Mucosa of stomach (tissue), 1 donor: ENCODE measurements around the gene CAMKK2.
"Not testable (repeated sequence)": the region's sequence is repeated elsewhere in the genome, so short reads cannot be mapped to it uniquely, and the experiment has no call there.

Source experiments
- H3K27me3 ChIP-seq: one replicate; pipeline ENCODE4 v1.7.0; 2013; ENCODE audit warnings: mild to moderate bottlenecking, low read length; ENCODE audit not compliant: control insufficient read depth, insufficient read depth
- H3K36me3 ChIP-seq: one replicate; pipeline ENCODE4 v1.7.0; 2013; ENCODE audit warnings: low read length; ENCODE audit not compliant: control insufficient read depth, insufficient read depth
- H3K4me1 ChIP-seq: one replicate; pipeline ENCODE4 v1.7.0; 2013; ENCODE audit warnings: mild to moderate bottlenecking, low read length; ENCODE audit not compliant: control insufficient read depth, insufficient read depth
- H3K4me3 ChIP-seq: one replicate; pipeline ENCODE4 v1.7.0; 2013; ENCODE audit warnings: low read length
- H3K9ac ChIP-seq: one replicate; pipeline ENCODE4 v1.7.0; 2013; ENCODE audit warnings: mild to moderate bottlenecking, low read length, moderate library complexity
- H3K9me3 ChIP-seq: one replicate; pipeline ENCODE4 v1.7.0; 2013; ENCODE audit warnings: mild to moderate bottlenecking, low read length, moderate library complexity; ENCODE audit not compliant: control insufficient read depth
- donor health status: Pancreatic carcinoma.

Gene CAMKK2

GRCh38 chr12:121274036-121274763, 22.3 kb downstream of the CAMKK2 start:
- H3K4me1 ChIP-seq, result no peaks in the 10 kb centered on the region
- H3K27me3 ChIP-seq, result no peaks in the 10 kb centered on the region
- H3K4me3 ChIP-seq, result no peak overlapping the region
- no peaks in the 10 kb centered on the region for H3K36me3 ChIP-seq
- H3K9ac ChIP-seq, result no peak overlapping the region
- H3K9me3 ChIP-seq, result no peaks in the 10 kb centered on the region

- H3K4me3 ChIP-seq, result no peak overlapping the region
- no peak overlapping the region for H3K9ac ChIP-seq
- H3K4me1 ChIP-seq, result no peaks in the 10 kb centered on the region
- H3K36me3 ChIP-seq, result no peaks in the 10 kb centered on the region
- no peaks in the 10 kb centered on the region for H3K27me3 ChIP-seq
- no peaks in the 10 kb centered on the region for H3K9me3 ChIP-seq
Observed at GRCh38 chr12:121273364-121273896, 23.1 kb downstream of the CAMKK2 start.

- no peaks in the 10 kb centered on the region for H3K27me3 ChIP-seq
- peaks cover 9% of the 10 kb centered on the region for H3K36me3 ChIP-seq
- no peaks in the 10 kb centered on the region for H3K9me3 ChIP-seq
- no peak overlapping the region for H3K4me3 ChIP-seq
- H3K4me1 ChIP-seq, result no peaks in the 10 kb centered on the region
- H3K9ac ChIP-seq, result no peak overlapping the region
Observed at GRCh38 chr12:121267822-121268221, 28.7 kb downstream of the CAMKK2 start.

GRCh38 chr12:121264951-121265515, 31.5 kb downstream of the CAMKK2 start:
- no peaks in the 10 kb centered on the region for H3K27me3 ChIP-seq
- H3K36me3 ChIP-seq, result peaks cover 16% of the 10 kb centered on the region
- H3K9ac ChIP-seq, result no peak overlapping the region
- no peak overlapping the region for H3K4me3 ChIP-seq
- no peaks in the 10 kb centered on the region for H3K4me1 ChIP-seq
- no peaks in the 10 kb centered on the region for H3K9me3 ChIP-seq

GRCh38 chr12:121264135-121264534, 32.4 kb downstream of the CAMKK2 start:
- H3K9me3 ChIP-seq, result no peaks in the 10 kb centered on the region
- no peaks in the 10 kb centered on the region for H3K4me1 ChIP-seq
- H3K36me3 ChIP-seq, result peaks cover 16% of the 10 kb centered on the region
- H3K4me3 ChIP-seq, result no peak overlapping the region
- no peak overlapping the region for H3K9ac ChIP-seq
- no peaks in the 10 kb centered on the region for H3K27me3 ChIP-seq

GRCh38 chr12:121263206-121263935, 33.1 kb downstream of the CAMKK2 start:
- Histone ChIP-seq H3K9me3 (no peaks in the 10 kb centered on the region), H3K27me3 (no peaks in the 10 kb centered on the region), H3K36me3 (peaks cover 16% of the 10 kb centered on the region)

GRCh38 chr12:121261398-121261797, 35.1 kb downstream of the CAMKK2 start:
- no peaks in the 10 kb centered on the region for H3K9me3 ChIP-seq
- H3K4me3 ChIP-seq, result no peak overlapping the region
- H3K27me3 ChIP-seq, result no peaks in the 10 kb centered on the region
- H3K36me3 ChIP-seq, result peaks cover 16% of the 10 kb centered on the region
- H3K9ac ChIP-seq, result no peak overlapping the region
- H3K4me1 ChIP-seq, result no peaks in the 10 kb centered on the region

More at GRCh38 chr12:121263206-121263935, 33.1 kb downstream of the CAMKK2 start:
- Histone ChIP-seq H3K4me1 (no peaks in the 10 kb centered on the region), H3K4me3 (no peak overlapping the region), H3K9ac (no peak overlapping the region)

- no peak overlapping the region for H3K9ac ChIP-seq
- no peaks in the 10 kb centered on the region for H3K27me3 ChIP-seq
- H3K4me3 ChIP-seq, result no peak overlapping the region
- peaks cover 16% of the 10 kb centered on the region for H3K36me3 ChIP-seq
- no peaks in the 10 kb centered on the region for H3K4me1 ChIP-seq
- no peaks in the 10 kb centered on the region for H3K9me3 ChIP-seq
Observed at GRCh38 chr12:121260091-121260490, 36.4 kb downstream of the CAMKK2 start.

GRCh38 chr12:121259074-121259473, 37.4 kb downstream of the CAMKK2 start:
- H3K9me3 ChIP-seq, result no peaks in the 10 kb centered on the region
- H3K4me3 ChIP-seq, result no peak overlapping the region
- no peaks in the 10 kb centered on the region for H3K27me3 ChIP-seq
- H3K9ac ChIP-seq, result no peak overlapping the region
- H3K36me3 ChIP-seq, result peaks cover 16% of the 10 kb centered on the region
- H3K4me1 ChIP-seq, result no peaks in the 10 kb centered on the region

GRCh38 chr12:121257704-121258449, 38.6 kb downstream of the CAMKK2 start:
- H3K36me3 ChIP-seq, result peaks cover 12% of the 10 kb centered on the region
- not testable (repeated sequence) for H3K9me3 ChIP-seq, H3K4me1 ChIP-seq, H3K4me3 ChIP-seq, H3K27me3 ChIP-seq, H3K9ac ChIP-seq

GRCh38 chr12:121255433-121255832, 41.1 kb downstream of the CAMKK2 start:
- Histone ChIP-seq H3K9ac (no peak overlapping the region), H3K4me1 (no peaks in the 10 kb centered on the region), H3K9me3 (no peaks in the 10 kb centered on the region), H3K4me3 (no peak overlapping the region), H3K36me3 (peaks cover 10% of the 10 kb centered on the region), H3K27me3 (no peaks in the 10 kb centered on the region)
